OCI-LY3 (cell line): ENCODE data around the gene GMCL2.

Experiments
- CTCF ChIP-seq: fragments of 200-600, 300-600 bp; sonication (generic); IDR thresholded peaks from 2 replicates; pipeline ENCODE4 v1.5.1; 2014; ENCODE audit warnings: antibody characterized with exemption, low read length, low read depth
- EZH2phosphoT487 ChIP-seq: fragments of 200-600 bp; shearing (Covaris generic); IDR thresholded peaks from 2 replicates; pipeline ENCODE4 v1.6.1; 2018; ENCODE audit warnings: antibody characterized with exemption, mixed run types, low read depth

GRCh38 chr5:178204182-178204934 lies 17.2 kb upstream of the GMCL2 start, which contains the start of gene HNRNPAB:
- TF ChIP-seq CTCF: no peak
- TF ChIP-seq EZH2phosphoT487: no peak
